H1 (cell line): ENCODE measurements around the gene PRKRIP1. TPM values are rescaled to one million over a fixed set of nuclear protein-coding genes. Genes with fewer than 3 reads are reported as not detected.

Source experiments
- MAX ChIP-seq: IDR thresholded peaks from 2 replicates; pipeline ENCODE4 v1.6.1; 2012; ENCODE audit warnings: inconsistent platforms
- TCF12 ChIP-seq: IDR thresholded peaks from 2 replicates; pipeline ENCODE4 v1.6.1; 2011; ENCODE audit warnings: low read depth, mild to moderate bottlenecking, low read length
- polyA plus RNA-seq, 7 experiments: library from polyadenylated mRNA; depleted of rRNA in 3 of 7; stranded (reverse) in 5 of 7; unstranded in 2 of 7; fragments of >200 nt in 5 of 7; fragments of 200-250 nt in 2 of 7; gene quantifications; 1 replicate in 5 of 7; 2 replicates in 1 of 7; 4 replicates in 1 of 7; pipeline versions ENCODE4 v1.2.1 to v1.2.3, GENCODE V29; 2011 to 2013; ENCODE audit warnings: missing spikeins in 2 of 7, mixed read lengths in 2 of 7
- total RNA-seq: library from RNA; stranded (reverse); fragmentation: NEBNext Ultra II Directional; extraction: Animal tissue kit (Norgen Biotek cat#: 25700); gene quantifications from 2 replicates; pipeline ENCODE4 v1.2.1, GENCODE V29; 2021

PRKRIP1 gene
- total and polyA plus RNA-seq, 2 of the 8 experiments (the other 6 are each of a cell fraction or from before 2014, with no cell fraction given), result 11.1 to 22.0 TPM

- no peak for TF ChIP-seq MAX
- no peak for TF ChIP-seq TCF12
Observed at GRCh38 chr7:102421706-102422240, 25.6 kb downstream of the PRKRIP1 start (continued).
